ENCODE measurements around the gene PPP2R3A.

PPP2R3A gene

DNA sequence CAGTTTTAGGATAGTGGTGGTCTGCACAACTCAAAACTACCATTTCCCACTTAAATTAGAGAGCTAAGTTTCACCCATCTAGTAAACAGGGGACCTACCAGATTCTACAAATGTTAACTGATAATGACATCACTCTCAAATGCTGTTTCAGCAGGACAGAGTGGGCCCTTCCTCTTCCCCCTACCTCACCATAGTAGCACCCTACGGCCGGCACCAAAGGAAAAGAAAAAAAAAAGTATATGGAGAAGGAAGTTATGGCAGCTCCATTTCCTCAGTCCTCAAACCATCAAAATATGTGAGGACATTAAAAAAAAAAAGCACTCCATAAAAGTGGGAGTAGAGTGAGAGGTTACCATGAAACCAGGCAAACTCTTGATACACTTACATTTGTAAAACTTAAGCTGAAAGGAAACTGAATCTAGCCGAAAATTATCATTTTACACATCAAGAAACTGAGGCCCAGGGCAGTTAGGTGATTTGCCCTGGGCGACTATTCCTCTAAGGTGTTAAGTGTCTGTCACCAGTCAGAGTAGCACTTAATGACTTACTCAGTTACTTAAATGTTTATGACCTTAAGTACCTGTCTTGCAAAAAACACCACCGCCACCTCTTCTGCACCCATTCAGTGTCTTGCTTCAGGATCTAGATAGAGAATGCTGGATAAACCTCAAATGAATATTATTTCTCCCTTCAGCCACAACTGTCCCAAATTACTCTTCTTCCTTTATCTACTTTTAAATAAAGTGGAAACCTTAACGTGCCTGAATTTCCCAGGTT is 227.9 kb downstream of the PPP2R3A start:
- no peak for DNase-seq (ENCODE audit: low read depth in 1 of 2, low spot score in 1 of 2)

DNA sequence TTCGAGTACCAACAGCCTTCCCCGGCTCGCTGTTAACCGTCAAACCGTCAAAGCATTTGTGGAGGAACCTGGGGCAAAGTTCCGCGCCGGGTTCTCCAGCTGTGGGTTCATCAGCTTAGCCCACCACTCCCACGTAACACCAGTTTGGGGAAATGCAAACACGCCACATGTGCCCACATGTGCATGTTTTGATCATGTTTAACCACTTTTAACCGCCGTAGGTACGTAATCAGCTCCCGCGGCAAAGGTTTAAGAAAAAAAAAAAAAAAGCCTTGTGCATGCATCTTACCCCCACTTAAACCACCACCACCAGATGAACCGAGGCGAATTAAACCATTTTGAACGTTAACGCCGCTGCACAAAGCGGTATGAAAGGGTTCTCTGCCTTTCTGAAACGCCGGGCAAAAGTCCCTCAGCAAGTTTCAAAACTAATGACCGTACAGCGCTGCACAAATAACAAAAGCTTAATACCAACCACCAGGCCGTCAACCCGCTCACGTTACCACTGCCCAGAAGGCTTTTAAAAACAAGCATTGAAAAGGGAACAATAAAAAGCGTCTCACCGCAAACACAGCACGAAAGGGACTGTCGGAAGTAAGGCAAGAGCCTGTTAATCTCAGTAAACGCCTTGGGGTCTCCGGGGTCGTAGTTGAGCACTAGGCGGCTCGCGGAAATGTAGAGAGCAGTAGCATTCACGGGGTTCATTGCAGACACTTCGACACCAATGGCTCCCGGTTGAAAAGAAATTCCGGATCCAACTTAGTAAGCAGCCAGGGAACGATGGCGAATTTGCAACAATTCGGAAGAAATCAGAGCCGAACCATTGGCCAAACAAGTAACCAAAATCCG is 229.1 kb downstream of the PPP2R3A start:
- DNase-seq (ENCODE audit: low read depth in 1 of 2, low spot score in 1 of 2) = peak; percentile 22 to 63

DNA sequence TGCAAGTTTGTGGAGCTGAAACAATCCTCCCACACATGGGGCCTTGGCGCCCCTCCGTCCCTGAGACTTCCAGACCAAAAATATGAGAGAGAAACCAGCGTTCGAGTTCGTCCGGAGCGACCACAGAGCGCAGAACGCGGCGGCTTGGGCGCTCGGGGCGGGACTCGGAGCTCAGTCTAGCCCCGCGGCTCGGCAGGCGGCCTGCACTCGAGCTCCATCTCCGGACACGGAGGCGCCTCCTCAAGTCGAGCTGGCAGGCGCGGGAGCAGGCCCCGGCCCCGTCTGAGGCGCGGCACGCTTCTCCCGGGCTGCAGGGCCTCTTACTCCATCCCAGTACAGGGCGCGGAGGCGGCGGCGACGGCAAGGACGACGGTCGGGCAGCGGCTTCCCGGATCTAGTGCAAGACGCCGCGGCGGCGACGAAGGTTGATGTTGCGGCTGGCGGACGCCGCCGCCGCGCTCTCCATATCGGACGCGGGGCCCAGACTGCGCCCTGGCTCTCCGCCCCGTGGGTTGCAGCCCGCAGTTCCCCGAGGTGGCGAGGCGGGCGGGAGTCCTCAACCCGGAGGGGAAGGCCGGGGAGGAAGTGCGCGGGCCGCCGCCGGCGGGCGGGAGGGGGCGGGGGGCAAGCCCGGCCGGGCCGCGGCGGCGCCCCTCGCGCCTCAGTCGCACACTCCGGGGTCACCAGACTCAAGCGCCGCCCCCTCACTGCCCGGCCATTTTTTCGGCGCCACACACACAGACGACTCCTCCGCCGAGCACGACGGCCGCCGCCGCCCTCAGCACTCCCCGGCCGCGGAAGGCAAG is 229.9 kb downstream of the PPP2R3A start:
- DNase-seq (ENCODE audit: low read depth in 1 of 2, low spot score in 1 of 2) = peak; percentile 51 to 66

DNA sequence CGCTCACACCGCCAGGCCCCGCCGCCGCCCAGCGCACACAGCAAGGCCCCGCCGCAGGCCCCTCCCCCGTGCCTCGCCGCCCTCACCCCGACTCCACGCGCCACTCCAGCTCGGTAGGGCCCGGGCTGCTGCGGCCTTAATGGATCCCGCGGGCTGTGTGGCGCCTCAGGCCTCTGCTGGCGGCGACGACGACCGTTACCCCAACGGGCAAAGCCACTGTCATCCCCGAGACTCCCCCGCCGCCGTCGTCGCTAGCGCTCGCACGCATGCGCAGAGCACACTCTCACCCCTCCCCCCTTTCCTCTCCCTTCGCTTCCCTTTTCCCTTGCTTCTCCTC is 230.5 kb downstream of the PPP2R3A start, which contains the start of gene MSL2:
MSL2 (minus strand) TSS at position 272 of the 337 bp plus-strand sequence. CDS start 1,222 bp downstream, outside the sequence.
- no peak for DNase-seq (ENCODE audit: low read depth in 1 of 2, low spot score in 1 of 2)

DNA sequence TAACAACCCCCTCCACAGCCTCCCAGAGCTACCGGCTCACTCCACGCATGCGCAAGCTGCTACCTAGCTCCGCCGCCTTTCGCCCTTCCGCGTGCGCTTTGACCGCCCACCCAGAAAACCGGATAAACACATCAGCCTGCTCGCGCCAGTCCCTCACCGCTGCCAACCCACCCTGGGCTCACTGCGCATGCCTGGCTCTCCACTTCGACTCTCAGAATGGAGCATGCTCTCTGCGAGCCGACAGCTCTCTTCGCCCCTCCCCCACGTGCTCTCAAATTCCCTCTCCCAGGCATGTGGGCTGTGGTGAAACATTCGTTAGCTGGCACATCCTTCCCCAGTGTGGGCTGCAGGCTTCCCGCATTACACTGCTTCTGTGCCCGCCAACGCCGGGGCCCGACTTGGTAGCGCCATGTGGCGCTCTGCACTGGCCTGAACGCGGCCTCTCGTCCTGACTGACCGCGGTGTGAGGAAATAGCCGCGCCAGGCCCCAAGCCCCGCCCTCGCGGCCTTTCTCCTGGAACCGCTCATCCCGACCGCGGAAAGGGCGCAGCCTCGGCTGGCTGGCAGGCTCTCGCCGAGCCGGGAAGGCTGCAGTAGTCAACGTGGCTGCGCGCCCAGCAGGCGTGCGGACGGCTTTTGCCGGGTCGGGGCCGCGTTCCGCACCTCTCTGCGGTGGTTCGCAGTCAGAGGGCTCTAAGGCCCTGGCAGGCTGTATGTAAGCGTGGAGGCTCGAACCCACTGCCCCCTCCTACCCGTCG is 231.1 kb downstream of the PPP2R3A start:
- DNase-seq (ENCODE audit: low read depth in 1 of 2, low spot score in 1 of 2) = peak; percentile 98

DNA sequence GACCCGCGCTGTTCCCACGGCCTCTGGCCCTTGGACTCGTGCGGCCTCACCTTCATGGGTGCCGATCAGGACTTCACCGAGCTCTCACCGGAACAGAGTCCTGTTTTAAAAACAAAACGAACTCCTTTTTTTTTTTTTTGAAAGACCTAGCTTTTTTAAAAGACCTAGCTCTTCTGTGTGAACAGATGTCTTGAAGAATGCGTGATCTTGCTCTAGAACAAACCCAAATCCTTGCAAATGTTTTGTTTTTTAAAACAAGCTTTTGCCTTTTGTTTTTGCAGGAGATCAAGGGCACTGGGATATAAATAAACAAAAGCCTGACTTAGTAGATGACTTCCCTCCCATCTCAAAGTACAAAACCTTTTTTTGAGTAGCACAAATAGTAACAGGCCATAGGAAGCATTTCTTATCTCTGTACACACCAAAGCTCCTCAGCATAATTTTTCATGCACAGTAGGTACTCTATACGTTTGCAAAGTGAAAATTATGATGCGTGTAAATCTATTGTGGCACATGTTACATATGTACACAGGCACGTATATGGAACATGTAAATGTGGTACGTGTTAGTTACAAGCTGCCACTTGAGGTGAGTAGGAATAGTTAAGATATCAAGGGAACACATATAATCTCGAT is 231.7 kb downstream of the PPP2R3A start:
- no peak for DNase-seq (ENCODE audit: low read depth in 1 of 2, low spot score in 1 of 2)

All from activated T-helper 1 cell treated with anti-CD3 and anti-CD28 coated beads, Interleukin-2, amount 50 U/mL, for 16 hours (primary cell).